Stimulated activated CD8-positive, alpha-beta memory T cell treated with anti-CD3 and anti-CD28 coated beads, Interleukin-2, amount 100 ng/mL, for 48 hours (primary cell): ENCODE results near the gene BPIFA3.

Experiments used
- DNase-seq, 2 donors: peaks; one replicate each; pipeline ENCODE4 v3.0.0-alpha.2; 2020; ENCODE audit warnings: low read depth in 2 of 2

The BPIFA3 gene

GRCh38 chr20:33261465-33261864 is 44.3 kb downstream of the BPIFA3 start:
- DNase-seq, result no peak

- DNase-seq, result no peak
These were observed 45.5 kb downstream of the BPIFA3 start for GRCh38 chr20:33262658-33263065.

- DNase-seq, result no peak
These were observed 46.6 kb downstream of the BPIFA3 start for GRCh38 chr20:33263784-33264183.

- DNase-seq, result no peak
These were observed 50.5 kb downstream of the BPIFA3 start for GRCh38 chr20:33267701-33268100.

GRCh38 chr20:33272155-33272873 is 55.2 kb downstream of the BPIFA3 start:
- no peak for DNase-seq

GRCh38 chr20:33273117-33273851 is 56.1 kb downstream of the BPIFA3 start:
- DNase-seq, result no peak

- DNase-seq, result no peak
These were observed 58.1 kb downstream of the BPIFA3 start for GRCh38 chr20:33275215-33275614.

GRCh38 chr20:33275871-33276270 is 58.7 kb downstream of the BPIFA3 start:
- DNase-seq, result no peak

GRCh38 chr20:33276303-33277113 is 59.4 kb downstream of the BPIFA3 start:
- no peak for DNase-seq
